Astrocyte (in vitro differentiated cells and primary cell): ENCODE measurements around the gene PRKX. TPM values are rescaled to one million over a fixed set of nuclear protein-coding genes. Genes with fewer than 3 reads are reported as not detected.

ENCODE experiments used
- DNase-seq: peaks from one replicate; pipeline ENCODE4 v3.0.0-alpha.2; 2010; ENCODE audit warnings: low read depth
- FAIRE-seq: peaks from 2 replicates; lab custom pipeline; 2011; peaks lifted over from hg19 to GRCh38; lab: Jason Lieb, UNC
- H2AFZ ChIP-seq: 2 replicates; pipeline ENCODE4 v1.6.0; 2012; ENCODE audit warnings: low read depth, low read length, inconsistent platforms
- H3K27ac ChIP-seq: 2 replicates; pipeline ENCODE4 v1.5.1; 2011; ENCODE audit warnings: low read depth, low read length, inconsistent platforms
- H3K27me3 ChIP-seq: 2 replicates; pipeline ENCODE4 v1.6.0; 2011; ENCODE audit warnings: low read length, inconsistent platforms; ENCODE audit not compliant: insufficient read depth
- H3K36me3 ChIP-seq: 2 replicates; pipeline ENCODE4 v1.5.1; 2011; ENCODE audit warnings: low read length, inconsistent platforms; ENCODE audit not compliant: insufficient read depth
- H3K4me1 ChIP-seq: 2 replicates; pipeline ENCODE4 v1.5.1; 2011; ENCODE audit warnings: low read length, inconsistent platforms; ENCODE audit not compliant: insufficient read depth
- H3K4me2 ChIP-seq: 2 replicates; pipeline ENCODE4 v1.6.0; 2012; ENCODE audit warnings: low read length, inconsistent platforms
- H3K4me3 ChIP-seq: 2 replicates; pipeline ENCODE4 v1.5.1; 2011; ENCODE audit warnings: low read depth, mild to moderate bottlenecking, low read length, inconsistent platforms; ENCODE audit not compliant: insufficient read depth
- H3K79me2 ChIP-seq: 2 replicates; pipeline ENCODE4 v1.6.0; 2012; ENCODE audit warnings: mild to moderate bottlenecking, low read length, inconsistent platforms; ENCODE audit not compliant: insufficient read depth
- H3K9ac ChIP-seq: 2 replicates; pipeline ENCODE4 v1.6.0; 2012; ENCODE audit warnings: mild to moderate bottlenecking, low read length, inconsistent platforms
- H3K9me3 ChIP-seq: 2 replicates; pipeline ENCODE4 v1.5.1; 2012; ENCODE audit warnings: low read depth, mild to moderate bottlenecking, low read length, inconsistent platforms; ENCODE audit not compliant: insufficient read depth
- H4K20me1 ChIP-seq: 2 replicates; pipeline ENCODE4 v1.6.0; 2012; ENCODE audit warnings: low read length, inconsistent platforms; ENCODE audit not compliant: insufficient read depth
- H3K27ac Mint-ChIP-seq: one replicate; pipeline ENCODE4 v1.8.0; 2021; ENCODE audit warnings: mild to moderate bottlenecking, mixed read lengths; ENCODE audit not compliant: unreplicated experiment
- H3K27me3 Mint-ChIP-seq: one replicate; pipeline ENCODE4 v1.8.0; 2021; ENCODE audit warnings: low read depth, mixed read lengths; ENCODE audit not compliant: unreplicated experiment
- H3K36me3 Mint-ChIP-seq: one replicate; pipeline ENCODE4 v1.8.0; 2021; ENCODE audit warnings: low read depth, mixed read lengths; ENCODE audit not compliant: unreplicated experiment
- H3K4me1 Mint-ChIP-seq: one replicate; pipeline ENCODE4 v1.8.0; 2021; ENCODE audit warnings: low read depth, mixed read lengths; ENCODE audit not compliant: unreplicated experiment
- H3K4me3 Mint-ChIP-seq: one replicate; pipeline ENCODE4 v1.8.0; 2021; ENCODE audit warnings: mild to moderate bottlenecking, moderate library complexity, mixed read lengths; ENCODE audit not compliant: unreplicated experiment
- H3K9me3 Mint-ChIP-seq: one replicate; pipeline ENCODE4 v1.8.0; 2021; ENCODE audit warnings: mild to moderate bottlenecking, mixed read lengths; ENCODE audit not compliant: unreplicated experiment
- EZH2 ChIP-seq: IDR thresholded peaks from 2 replicates; pipeline ENCODE4 v1.6.1; 2012; ENCODE audit warnings: mild to moderate bottlenecking, low read length, inconsistent platforms; ENCODE audit not compliant: insufficient read depth
- total RNA-seq: library from RNA; stranded (reverse); gene quantifications from 2 replicates; pipeline ENCODE4 v1.2.1, GENCODE V29; 2021
- TF ChIP-seq, protein P1 (sequence below): IDR thresholded peaks from 2 replicates; pipeline ENCODE4 v1.5.1; 2011; ENCODE audit warnings: low read depth, mild to moderate bottlenecking, inconsistent platforms, low read length, moderate library complexity; ENCODE audit not compliant: insufficient read depth

The PRKX gene
- total RNA-seq, 1 donor from 2014 or later: 27.3 TPM

DNA sequence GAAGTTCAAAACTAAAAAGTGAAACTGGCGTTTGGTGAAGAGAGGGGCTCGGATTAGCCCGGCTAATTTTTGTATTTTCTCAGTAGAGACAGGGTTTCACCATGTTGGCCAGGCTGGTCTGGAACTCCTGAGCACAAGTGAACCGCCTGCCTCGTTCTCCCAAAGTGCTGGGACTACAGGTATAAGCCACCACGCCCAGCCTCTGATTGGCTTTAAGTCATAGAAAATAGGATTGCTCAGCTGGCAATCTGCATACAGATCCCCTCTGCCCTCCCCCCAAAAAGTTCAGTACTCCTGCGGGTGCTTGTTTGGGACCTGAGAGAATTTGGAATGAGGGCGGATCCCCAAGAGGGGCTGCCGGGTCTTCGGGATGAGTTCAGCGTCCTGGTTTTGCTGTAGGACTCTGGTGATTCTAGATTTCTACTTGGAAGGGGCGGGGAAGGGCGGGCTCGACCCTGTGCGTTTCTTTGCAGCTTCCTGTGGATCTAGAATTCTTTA lies 537 bp upstream of the PRKX start:
- peak overlapping the region; percentile 63 for H3K9ac ChIP-seq
- Mint-ChIP-seq H3K27ac (no peak overlapping the region), H3K4me1 (no peaks in the 10 kb centered on the region), H3K4me3 (peak overlapping the region; percentile 83), H3K36me3 (no peaks in the 10 kb centered on the region), H3K9me3 (no peaks in the 10 kb centered on the region), H3K27me3 (no peaks in the 10 kb centered on the region)
- no peak for FAIRE-seq
- peak overlapping the region; percentile 85 for H3K4me2 ChIP-seq
- no peak for DNase-seq
- H3K4me3 ChIP-seq: peak overlapping the region; percentile 52
- TF ChIP-seq, protein P1, sequence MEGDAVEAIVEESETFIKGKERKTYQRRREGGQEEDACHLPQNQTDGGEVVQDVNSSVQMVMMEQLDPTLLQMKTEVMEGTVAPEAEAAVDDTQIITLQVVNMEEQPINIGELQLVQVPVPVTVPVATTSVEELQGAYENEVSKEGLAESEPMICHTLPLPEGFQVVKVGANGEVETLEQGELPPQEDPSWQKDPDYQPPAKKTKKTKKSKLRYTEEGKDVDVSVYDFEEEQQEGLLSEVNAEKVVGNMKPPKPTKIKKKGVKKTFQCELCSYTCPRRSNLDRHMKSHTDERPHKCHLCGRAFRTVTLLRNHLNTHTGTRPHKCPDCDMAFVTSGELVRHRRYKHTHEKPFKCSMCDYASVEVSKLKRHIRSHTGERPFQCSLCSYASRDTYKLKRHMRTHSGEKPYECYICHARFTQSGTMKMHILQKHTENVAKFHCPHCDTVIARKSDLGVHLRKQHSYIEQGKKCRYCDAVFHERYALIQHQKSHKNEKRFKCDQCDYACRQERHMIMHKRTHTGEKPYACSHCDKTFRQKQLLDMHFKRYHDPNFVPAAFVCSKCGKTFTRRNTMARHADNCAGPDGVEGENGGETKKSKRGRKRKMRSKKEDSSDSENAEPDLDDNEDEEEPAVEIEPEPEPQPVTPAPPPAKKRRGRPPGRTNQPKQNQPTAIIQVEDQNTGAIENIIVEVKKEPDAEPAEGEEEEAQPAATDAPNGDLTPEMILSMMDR: no peak
- TF ChIP-seq EZH2: no peak
- no peaks in the 10 kb centered on the region for H3K9me3 ChIP-seq
- H3K27me3 ChIP-seq: no peaks in the 10 kb centered on the region
- no peaks in the 10 kb centered on the region for H3K36me3 ChIP-seq
- peaks cover 11% of the 10 kb centered on the region for H4K20me1 ChIP-seq
- peaks cover 10% of the 10 kb centered on the region for H3K79me2 ChIP-seq
- no peak overlapping the region for H3K27ac ChIP-seq
- peaks cover 4% of the 10 kb centered on the region for H3K4me1 ChIP-seq
- H2AFZ ChIP-seq: peak overlapping the region; percentile 69

DNA sequence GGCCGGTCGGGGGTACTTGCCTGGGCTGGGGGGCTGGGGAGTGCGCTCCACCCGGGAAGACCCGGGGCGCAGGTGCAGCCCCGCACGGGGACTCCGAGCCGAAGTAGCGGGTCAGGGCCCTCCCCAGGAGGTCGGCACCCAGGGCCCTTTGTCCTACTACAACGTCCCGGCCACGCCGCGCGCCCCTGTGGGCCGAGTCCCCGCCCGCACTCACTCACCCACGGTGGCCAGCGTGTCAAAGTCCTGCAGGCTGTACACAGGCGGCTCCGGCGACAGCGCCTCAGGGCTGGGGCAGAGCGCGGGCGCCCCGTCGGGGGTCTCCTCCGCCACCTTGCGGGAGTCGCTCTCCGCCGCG lies 602 bp downstream of the PRKX start:
- H3K9me3 ChIP-seq: no peaks in the 10 kb centered on the region
- H3K27me3 Mint-ChIP-seq: no peaks in the 10 kb centered on the region
- peaks cover 11% of the 10 kb centered on the region for H4K20me1 ChIP-seq
- H3K9me3 Mint-ChIP-seq: no peaks in the 10 kb centered on the region
- no peak overlapping the region for H3K4me3 Mint-ChIP-seq
- H3K4me1 Mint-ChIP-seq: no peaks in the 10 kb centered on the region
- DNase-seq (no peak), FAIRE-seq (no peak)
- H3K27me3 ChIP-seq: no peaks in the 10 kb centered on the region
- no peaks in the 10 kb centered on the region for H3K36me3 Mint-ChIP-seq
- H3K27ac Mint-ChIP-seq: no peak overlapping the region
- peak overlapping the region; percentile 57 for H3K4me3 ChIP-seq
- H3K4me1 ChIP-seq: peaks cover 4% of the 10 kb centered on the region
- H3K9ac ChIP-seq: peak overlapping the region; percentile 67
- H3K4me2 ChIP-seq: peak overlapping the region; percentile 85
- H2AFZ ChIP-seq: no peak overlapping the region
- no peak for TF ChIP-seq EZH2
- TF ChIP-seq, protein P1: no peak
- no peak overlapping the region for H3K27ac ChIP-seq
- peaks cover 14% of the 10 kb centered on the region for H3K79me2 ChIP-seq
- H3K36me3 ChIP-seq: no peaks in the 10 kb centered on the region

DNA sequence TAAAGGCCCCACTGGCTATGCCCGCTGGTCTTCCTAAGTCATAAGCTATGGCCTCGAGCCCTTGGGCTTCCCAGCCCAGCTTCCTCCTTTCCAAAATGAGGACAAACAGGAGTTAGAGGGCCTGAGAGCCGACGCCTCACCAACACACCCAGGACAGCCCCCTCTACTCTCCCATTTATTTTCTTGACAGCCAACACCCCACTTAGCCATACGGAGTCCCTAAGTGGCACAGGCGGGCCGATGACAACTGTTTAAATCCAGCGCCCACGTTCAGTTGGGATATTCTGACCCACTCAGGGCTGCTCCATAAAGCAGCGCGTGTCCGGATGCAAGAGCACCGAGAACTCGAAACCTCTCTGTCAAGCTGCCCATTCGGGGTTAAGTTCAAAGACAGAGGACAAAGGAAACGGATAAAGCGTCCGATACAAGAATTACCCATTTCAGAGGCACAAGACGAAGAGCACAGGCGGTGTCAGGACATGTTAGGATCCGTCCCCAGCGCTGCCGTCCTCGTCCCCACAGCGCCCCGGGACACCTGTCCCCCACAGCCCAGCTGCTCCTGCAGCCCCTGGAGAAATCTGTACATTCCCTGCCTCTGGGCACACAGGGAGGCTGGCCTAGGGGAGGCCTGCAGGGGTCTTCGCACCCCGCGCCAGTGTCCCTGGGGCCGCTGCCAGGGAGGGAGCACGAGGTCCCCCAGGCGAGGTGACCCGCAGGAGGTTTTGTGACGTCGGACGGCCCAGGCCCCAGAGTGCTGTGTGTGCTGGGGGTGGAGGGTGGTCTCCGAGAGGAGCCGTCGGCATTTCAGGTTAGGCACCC lies 1.2 kb downstream of the PRKX start:
- DNase-seq (peak; percentile 33), FAIRE-seq (no peak)
- no peaks in the 10 kb centered on the region for H3K4me1 Mint-ChIP-seq
- Histone ChIP-seq H4K20me1 (peaks cover 11% of the 10 kb centered on the region), H3K4me3 (peak overlapping the region; percentile 57), H3K9me3 (no peaks in the 10 kb centered on the region), H3K79me2 (peaks cover 14% of the 10 kb centered on the region), H3K27me3 (no peaks in the 10 kb centered on the region), H3K36me3 (no peaks in the 10 kb centered on the region), H3K27ac (no peak overlapping the region), H3K9ac (peak overlapping the region; percentile 67), H3K4me1 (peaks cover 4% of the 10 kb centered on the region), H3K4me2 (peak overlapping the region; percentile 85), H2AFZ (peak overlapping the region; percentile 41)
- H3K36me3 Mint-ChIP-seq: no peaks in the 10 kb centered on the region
- no peaks in the 10 kb centered on the region for H3K9me3 Mint-ChIP-seq
- H3K27me3 Mint-ChIP-seq: no peaks in the 10 kb centered on the region
- H3K27ac Mint-ChIP-seq: peak overlapping the region; percentile 41
- TF ChIP-seq EZH2: no peak
- TF ChIP-seq, protein P1: no peak
- H3K4me3 Mint-ChIP-seq: peak overlapping the region; percentile 95
